Chondrocyte (in vitro differentiated cells): ENCODE measurements around the gene NR2F6. TPM values are rescaled to one million over a fixed set of nuclear protein-coding genes. Genes with fewer than 3 reads are reported as not detected.

Experiments
- DNase-seq: peaks from one replicate; pipeline ENCODE4 v3.0.0; 2021; ENCODE audit warnings: mixed read lengths, low spot score
- H3K27ac Mint-ChIP-seq: one replicate; pipeline ENCODE4 v1.8.0; 2021; ENCODE audit warnings: mild to moderate bottlenecking, moderate library complexity, mixed read lengths; ENCODE audit not compliant: unreplicated experiment
- H3K27me3 Mint-ChIP-seq: 2 replicates; pipeline ENCODE4 v1.8.0; 2021; ENCODE audit warnings: low read depth, mixed read lengths
- H3K36me3 Mint-ChIP-seq: 2 replicates; pipeline ENCODE4 v1.8.0; 2021; ENCODE audit warnings: low read depth, mixed read lengths
- H3K4me1 Mint-ChIP-seq: 2 replicates; pipeline ENCODE4 v1.8.0; 2021; ENCODE audit warnings: low read depth, mild to moderate bottlenecking, mixed read lengths
- H3K4me3 Mint-ChIP-seq: one replicate; pipeline ENCODE4 v1.8.0; 2021; ENCODE audit warnings: mild to moderate bottlenecking, moderate library complexity, mixed read lengths; ENCODE audit not compliant: unreplicated experiment
- H3K9me3 Mint-ChIP-seq: 2 replicates; pipeline ENCODE4 v1.8.0; 2021; ENCODE audit warnings: low read depth, mixed read lengths
- total RNA-seq: library from RNA; stranded (reverse); gene quantifications from 3 replicates; pipeline ENCODE4 v1.2.1, GENCODE V29; 2021
- TF ChIP-seq, protein P1 (sequence below): fragments of 200-600 bp; sonication (generic); IDR thresholded peaks from 2 replicates; pipeline ENCODE4 v1.5.0; 2021; ENCODE audit warnings: antibody characterized with exemption, mild to moderate bottlenecking, moderate library complexity

The NR2F6 gene
- total RNA-seq, 1 donor from 2014 or later = 45.0 TPM

DNA sequence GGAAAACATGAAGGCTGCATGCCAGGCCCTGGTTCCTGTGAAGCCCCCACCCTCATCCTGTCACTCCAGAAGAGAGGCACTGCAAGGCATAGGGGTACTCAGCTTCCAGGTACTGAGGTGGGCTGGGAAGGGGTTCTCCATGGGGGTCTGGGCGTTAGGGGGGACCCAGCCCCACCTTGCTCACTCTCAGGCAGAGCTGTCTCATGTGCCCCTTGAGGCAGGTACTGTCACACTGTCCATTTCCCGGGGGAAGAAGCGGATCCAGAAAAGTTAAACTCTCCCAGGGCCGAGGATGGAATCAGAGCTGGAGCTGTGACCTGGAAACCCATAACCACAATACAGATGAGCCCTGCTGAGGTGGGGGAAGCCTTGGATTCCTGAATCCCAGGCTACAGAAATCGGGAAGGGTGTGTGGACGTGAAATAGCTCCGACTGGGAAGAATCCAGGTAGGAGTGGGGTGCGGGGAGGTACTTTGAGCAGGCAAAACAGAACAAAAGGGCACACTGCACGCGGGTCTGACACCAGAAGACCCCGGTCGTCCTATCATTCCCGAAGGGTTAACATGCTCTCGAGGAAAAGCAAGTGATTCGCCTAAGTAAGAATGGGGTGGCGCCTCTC lies 31.1 kb downstream of the NR2F6 start:
- Mint-ChIP-seq H3K9me3 (no peaks in the 10 kb centered on the region), H3K4me3 (peak overlapping the region; percentile 82), H3K27ac (peak overlapping the region; percentile 97), H3K4me1 (peaks cover 19% of the 10 kb centered on the region), H3K36me3 (peaks cover 23% of the 10 kb centered on the region), H3K27me3 (no peaks in the 10 kb centered on the region)
- TF ChIP-seq, protein P1, sequence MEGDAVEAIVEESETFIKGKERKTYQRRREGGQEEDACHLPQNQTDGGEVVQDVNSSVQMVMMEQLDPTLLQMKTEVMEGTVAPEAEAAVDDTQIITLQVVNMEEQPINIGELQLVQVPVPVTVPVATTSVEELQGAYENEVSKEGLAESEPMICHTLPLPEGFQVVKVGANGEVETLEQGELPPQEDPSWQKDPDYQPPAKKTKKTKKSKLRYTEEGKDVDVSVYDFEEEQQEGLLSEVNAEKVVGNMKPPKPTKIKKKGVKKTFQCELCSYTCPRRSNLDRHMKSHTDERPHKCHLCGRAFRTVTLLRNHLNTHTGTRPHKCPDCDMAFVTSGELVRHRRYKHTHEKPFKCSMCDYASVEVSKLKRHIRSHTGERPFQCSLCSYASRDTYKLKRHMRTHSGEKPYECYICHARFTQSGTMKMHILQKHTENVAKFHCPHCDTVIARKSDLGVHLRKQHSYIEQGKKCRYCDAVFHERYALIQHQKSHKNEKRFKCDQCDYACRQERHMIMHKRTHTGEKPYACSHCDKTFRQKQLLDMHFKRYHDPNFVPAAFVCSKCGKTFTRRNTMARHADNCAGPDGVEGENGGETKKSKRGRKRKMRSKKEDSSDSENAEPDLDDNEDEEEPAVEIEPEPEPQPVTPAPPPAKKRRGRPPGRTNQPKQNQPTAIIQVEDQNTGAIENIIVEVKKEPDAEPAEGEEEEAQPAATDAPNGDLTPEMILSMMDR = peak; percentile 6
- no peak for DNase-seq

DNA sequence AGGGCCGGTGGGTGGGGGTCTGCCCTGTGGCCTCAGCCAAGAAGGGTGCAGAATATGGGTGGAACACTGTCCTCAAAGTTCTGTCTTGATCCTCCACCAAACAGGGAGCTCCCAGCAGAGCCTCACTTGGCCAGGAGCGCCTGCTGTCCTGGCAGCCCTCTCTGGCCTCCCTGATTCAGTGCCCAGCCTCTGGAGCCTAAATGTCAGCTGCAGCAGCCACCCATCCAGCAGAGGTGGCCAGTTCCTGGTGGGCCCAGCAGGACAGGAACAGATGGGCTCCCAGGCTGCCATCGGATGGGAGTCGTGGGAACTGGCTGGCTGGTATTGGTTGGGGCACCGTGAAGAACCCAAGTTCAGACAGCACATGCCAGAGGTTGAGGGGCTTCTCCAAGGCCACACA lies 32.4 kb downstream of the NR2F6 start:
- DNase-seq = no peak
- H3K27me3 Mint-ChIP-seq = no peaks in the 10 kb centered on the region
- peaks cover 27% of the 10 kb centered on the region for H3K36me3 Mint-ChIP-seq
- no peak overlapping the region for H3K4me3 Mint-ChIP-seq
- H3K27ac Mint-ChIP-seq = no peak overlapping the region
- TF ChIP-seq, protein P1 = no peak
- peaks cover 18% of the 10 kb centered on the region for H3K4me1 Mint-ChIP-seq
- H3K9me3 Mint-ChIP-seq = no peaks in the 10 kb centered on the region

DNA sequence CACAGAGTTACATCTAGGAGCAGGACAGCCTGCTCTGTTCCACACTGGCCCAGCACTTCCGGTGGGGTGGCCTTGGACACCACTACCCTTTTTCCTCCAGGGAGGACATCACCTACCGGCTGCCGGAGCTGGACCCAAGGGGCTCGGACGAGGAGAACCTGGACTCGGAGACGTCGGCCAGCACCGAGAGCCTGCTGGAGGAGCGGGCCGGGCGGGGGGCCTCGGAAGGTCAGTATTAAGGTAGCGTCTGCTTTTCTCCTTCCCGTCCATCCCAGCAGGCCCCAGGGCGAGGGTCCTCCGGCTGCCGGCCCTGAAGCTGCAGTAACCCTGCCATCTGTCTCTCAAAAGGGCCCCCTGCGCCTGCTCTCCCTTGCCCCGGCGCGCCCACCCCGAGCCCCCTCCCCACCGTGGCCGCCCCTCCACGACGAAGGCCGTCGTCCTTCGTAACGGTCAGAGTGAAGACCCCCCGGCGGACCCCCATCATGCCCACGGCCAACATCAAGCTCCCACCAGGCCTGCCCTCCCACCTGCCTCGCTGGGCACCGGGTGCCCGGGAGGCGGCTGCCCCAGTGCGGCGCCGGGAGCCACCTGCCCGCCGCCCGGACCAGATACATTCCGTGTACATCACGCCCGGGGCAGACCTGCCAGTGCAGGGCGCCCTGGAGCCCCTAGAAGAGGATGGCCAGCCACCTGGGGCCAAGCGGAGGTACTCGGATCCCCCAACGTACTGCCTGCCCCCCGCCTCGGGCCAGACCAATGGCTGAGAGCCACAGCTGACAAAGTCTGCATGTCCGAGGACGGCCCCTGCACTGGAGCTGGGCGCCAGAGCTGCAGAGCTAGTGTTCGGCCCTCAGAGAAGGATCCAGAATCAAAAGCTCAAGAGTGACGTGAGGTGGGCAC lies 33.9 kb downstream of the NR2F6 start:
- Mint-ChIP-seq H3K27ac (no peak overlapping the region), H3K4me3 (no peak overlapping the region), H3K27me3 (no peaks in the 10 kb centered on the region), H3K36me3 (peaks cover 22% of the 10 kb centered on the region), H3K4me1 (peaks cover 18% of the 10 kb centered on the region), H3K9me3 (no peaks in the 10 kb centered on the region)
- DNase-seq = no peak
- TF ChIP-seq, protein P1 = no peak

DNA sequence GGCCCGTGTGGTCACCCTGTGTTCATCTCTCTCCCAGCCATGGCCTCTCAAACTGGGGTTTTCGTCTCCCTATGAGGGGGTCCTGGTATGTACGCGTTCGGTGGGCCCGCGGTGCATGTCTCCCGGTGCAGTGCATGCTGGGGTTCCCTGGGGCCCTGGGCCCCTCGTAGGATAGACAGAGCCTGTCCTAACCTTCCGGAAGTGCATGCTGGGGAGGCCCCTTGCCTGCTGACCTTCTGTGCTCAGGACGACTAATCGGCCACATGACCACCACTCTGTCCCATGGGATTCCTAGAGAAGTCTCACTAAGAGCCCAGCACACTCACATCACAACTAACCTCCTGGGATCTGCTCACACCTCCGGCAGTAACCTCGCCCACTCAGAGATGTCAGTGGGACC lies 35.4 kb downstream of the NR2F6 start:
- TF ChIP-seq, protein P1 = no peak

DNA sequence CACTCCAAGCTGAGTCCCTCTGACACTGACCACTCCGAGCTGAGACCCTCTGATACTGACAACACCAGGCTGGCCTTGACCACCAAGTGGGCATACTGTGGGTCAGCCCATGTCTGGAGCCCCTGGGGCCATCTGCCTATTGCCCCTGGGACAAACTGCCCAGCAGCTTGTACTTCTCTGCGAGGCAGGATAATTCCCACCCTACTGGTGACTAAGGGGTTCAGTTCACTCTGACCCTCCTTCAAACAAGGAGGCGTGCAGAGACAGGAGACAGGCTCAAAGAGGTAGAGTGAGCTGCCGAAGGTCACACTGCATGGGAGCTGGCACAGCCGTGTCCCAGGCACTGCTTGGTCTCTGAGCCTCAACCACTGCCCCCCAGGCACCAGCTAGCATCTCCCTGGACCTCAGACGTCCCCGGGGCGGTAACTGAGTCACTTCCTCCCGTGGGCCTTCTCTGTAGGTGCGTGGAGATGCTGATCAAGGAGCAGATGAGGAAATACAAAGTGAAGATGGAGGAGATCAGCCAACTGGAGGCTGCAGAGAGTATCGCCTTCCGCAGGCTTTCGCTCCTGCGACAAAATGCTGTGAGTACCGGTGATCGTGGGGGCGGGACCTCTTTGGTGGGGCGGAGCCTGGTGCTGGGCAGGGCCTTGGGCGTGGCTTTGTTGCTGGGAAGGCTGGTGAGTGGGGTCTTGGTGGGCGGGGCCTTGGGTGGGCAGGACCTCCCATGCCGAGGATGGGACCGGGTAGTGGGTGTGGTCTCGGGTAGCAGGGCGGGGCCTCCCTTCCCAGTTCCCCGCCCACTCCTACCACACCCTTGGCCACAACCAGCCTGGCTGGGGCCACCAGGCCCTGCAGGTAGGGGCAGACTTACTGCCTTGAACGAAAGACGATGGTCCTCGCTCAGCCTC lies 36.3 kb downstream of the NR2F6 start:
- peaks cover 28% of the 10 kb centered on the region for H3K36me3 Mint-ChIP-seq
- DNase-seq = no peak

More for the DNA sequence above, 35.4 kb downstream of the NR2F6 start:
- H3K4me1 Mint-ChIP-seq = peaks cover 12% of the 10 kb centered on the region
- no peak overlapping the region for H3K27ac Mint-ChIP-seq
- no peaks in the 10 kb centered on the region for H3K9me3 Mint-ChIP-seq
- DNase-seq = no peak
- no peak overlapping the region for H3K4me3 Mint-ChIP-seq
- no peaks in the 10 kb centered on the region for H3K27me3 Mint-ChIP-seq
- H3K36me3 Mint-ChIP-seq = peaks cover 24% of the 10 kb centered on the region

More for the DNA sequence above, 36.3 kb downstream of the NR2F6 start:
- Mint-ChIP-seq H3K27ac (peak overlapping the region; percentile 61), H3K4me3 (no peak overlapping the region), H3K9me3 (no peaks in the 10 kb centered on the region), H3K27me3 (no peaks in the 10 kb centered on the region), H3K4me1 (peaks cover 4% of the 10 kb centered on the region)
- TF ChIP-seq, protein P1 = no peak
